NCI-H446 (cell line): ENCODE results near the gene RPTOR.

ENCODE experiments used
- DNase-seq, 2 experiments: peaks; one replicate each; lab custom pipeline; 2025; lab: John Stamatoyannopoulos, UW

The RPTOR gene

DNA sequence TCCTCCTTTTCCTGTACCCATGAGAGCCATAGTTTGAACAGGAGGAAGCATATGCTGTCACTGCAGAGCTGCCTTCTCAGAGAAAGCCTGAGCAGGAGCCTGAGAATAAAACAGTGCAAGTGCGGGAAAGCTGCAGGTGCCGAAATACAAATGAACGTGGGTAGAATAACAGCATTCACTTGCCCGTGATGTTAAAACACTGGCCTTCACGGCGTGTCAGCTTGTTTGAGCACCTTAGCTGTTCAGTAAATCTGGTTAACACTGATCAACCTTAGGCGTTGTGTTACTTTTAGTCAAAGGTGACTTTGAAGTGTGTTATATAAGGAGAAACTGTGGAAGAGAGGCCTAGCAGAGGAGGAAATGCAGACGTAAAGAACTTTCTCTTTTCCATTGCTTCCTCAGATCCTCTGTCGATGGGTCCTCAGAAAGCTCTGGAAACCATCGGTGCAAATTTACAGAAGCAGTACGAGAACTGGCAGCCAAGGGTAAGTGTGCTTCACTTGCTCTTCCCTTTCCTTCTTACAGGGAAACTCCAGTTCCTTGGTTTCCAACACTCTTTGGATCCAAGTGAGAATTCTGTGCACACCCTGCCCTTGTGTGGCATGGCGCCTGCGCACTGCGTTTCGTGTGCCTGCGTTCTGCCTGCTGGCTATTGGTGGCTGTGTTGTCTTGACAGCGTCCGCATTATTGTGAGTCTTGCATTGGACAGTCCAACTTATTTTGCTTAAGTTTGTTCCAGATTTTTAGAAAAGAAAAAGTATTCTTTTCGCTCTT lies 98.9 kb downstream of the RPTOR start:
- no peak for DNase-seq

DNA sequence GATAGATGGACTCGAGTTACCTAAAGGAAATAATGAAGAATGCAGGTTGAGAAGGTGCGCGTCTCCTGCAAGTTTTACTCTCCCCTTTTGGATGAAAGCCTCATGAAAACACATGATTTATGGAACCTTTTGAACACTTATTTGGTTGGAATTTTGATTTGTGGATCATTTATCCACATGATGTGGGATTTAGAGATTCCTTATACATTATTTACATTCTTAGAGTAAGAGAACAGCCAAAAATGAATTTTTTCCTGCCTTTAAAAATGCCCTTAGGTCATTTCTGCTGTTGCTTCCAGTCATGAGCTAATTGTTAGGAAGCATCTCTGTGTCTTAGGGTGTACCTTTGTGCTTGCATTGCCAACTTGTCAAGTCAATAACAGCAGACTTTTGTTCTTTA lies 99.9 kb downstream of the RPTOR start:
- DNase-seq, result no peak

DNA sequence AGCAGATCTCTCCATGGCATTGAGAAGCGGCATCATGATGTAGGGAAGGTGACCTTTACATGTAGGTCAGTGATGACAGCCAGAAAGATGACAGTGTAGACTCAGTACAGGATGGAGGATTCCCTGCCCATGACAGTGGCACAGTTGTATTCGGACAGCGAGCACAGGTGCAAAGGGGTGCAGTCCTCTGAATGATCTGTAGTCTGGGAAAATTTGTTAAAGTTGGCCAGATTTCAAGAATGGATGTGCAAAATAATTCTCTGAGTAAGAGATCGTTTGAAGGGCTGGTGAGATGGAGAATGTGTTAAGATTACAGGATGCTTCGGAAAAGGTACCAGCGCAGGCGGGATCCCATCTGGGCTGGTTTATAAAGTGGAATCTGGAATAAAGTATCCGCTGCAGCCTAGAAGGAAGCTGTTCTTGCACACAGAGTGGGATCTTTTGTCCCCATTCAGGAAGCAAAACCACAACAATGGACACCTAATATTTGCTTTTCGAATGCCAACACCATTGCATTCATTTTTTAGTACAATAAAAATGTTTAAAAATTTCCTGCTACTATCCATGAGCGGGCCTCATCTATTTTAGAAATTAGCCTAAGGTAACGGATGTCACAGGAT lies 101.2 kb downstream of the RPTOR start:
- DNase-seq, result no peak

DNA sequence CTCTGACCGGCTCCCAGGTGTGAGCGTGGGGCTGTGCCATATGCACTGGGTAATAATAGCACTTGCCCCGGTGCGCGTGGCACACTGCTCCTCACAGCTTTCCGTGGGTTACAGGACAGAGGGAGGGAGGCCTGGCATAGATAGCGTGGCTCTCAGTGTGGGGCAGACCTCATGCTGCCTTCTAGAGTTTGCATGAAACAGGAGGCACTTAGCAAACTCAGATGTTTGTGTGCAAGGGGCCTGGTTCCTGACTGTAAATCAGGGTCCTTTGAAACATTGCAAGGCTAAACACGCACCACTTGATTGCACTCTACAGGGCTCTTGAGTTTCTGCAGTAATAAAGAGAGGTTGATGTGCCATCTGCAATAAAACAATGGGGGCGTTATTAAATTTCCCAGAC lies 101.7 kb downstream of the RPTOR start:
- no peak for DNase-seq

DNA sequence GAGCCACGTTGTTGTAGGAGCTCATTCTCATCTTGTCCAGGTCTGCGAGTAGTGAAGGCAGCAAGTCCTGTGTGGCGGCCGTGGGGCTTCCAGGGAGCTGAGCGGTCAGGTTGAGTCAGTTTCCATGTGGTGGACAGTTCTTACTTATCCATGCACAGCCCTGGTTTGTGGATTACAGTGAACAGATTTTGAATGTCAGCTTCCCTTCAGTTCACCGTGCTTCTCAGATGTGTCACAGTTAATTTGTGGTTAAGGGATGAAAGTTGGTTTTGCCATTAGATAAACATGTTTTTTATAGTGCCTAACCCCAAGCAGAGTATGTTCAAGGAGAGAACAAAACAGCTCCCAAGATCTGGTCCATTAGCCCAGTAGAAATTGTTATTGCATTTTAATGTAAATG lies 103.1 kb downstream of the RPTOR start:
- DNase-seq, result no peak

DNA sequence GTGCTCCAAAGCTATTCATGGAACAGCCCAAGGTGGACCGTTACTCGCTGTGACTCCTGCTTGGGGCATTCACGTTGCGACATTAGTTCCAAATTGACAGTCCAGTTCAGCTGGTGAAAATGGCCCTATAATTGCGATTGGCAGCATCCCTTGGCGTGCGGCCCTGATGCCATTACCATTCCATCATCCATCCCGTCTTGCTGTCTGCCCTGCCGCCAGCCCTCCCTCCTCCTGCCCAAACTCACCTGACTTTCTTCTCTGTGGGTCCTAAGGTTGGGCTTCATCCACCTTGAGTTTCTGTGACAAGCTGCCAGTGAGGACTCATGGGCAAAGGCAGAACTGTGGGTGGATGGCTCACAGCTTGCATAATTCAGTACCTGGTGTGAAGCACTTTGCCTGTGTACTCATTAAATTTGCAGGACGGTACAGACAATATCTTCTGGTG lies 104.6 kb downstream of the RPTOR start:
- DNase-seq, result no peak

DNA sequence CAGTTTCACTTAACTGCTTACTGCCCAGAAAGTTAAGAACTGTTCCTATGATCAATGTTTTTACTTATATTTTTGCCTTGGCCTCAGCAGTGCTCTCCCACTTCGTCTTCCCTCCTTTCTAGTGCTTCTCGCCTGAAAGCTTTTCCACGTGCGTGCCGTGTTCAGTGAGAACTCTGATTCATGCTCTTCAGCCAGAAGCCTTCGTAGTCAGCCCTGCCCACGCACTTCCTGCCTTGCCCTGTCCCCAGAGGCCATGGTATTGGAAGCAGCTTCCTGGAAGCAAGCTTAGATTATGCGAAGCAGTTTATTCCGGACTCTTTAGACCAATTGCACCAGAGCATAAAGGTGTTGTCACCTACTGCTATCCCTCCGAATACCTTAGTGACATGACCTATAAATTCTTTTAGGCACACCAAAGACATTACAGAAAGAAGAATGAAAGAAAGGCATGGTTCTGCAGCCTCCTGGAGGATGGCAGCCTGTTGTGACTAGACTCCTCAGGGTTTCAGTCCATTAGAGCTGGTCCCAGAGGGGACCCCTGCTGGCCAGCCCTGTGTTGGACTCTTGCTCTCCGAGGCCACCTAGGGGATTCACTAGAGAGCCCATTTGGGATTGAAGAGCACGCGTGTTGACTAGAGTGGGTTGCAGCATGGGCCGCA lies 105.2 kb downstream of the RPTOR start:
- no peak for DNase-seq

DNA sequence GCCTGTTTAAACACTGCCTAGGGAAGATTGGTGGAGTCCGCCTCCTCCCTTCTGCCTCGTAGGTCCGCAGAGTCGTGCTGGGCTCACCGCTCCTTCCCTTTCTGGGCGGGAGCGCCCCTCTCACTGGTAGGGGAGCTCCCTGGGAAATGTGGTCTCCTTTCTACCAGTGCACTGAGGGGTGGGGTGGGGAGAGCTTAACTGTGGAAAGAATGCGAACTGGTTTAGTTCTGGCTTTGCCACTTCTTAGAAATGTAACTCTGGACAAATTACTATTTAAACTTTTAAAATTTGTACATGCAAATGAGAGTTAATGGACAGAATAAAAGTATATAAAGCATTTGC lies 105.7 kb downstream of the RPTOR start:
- no peak for DNase-seq

DNA sequence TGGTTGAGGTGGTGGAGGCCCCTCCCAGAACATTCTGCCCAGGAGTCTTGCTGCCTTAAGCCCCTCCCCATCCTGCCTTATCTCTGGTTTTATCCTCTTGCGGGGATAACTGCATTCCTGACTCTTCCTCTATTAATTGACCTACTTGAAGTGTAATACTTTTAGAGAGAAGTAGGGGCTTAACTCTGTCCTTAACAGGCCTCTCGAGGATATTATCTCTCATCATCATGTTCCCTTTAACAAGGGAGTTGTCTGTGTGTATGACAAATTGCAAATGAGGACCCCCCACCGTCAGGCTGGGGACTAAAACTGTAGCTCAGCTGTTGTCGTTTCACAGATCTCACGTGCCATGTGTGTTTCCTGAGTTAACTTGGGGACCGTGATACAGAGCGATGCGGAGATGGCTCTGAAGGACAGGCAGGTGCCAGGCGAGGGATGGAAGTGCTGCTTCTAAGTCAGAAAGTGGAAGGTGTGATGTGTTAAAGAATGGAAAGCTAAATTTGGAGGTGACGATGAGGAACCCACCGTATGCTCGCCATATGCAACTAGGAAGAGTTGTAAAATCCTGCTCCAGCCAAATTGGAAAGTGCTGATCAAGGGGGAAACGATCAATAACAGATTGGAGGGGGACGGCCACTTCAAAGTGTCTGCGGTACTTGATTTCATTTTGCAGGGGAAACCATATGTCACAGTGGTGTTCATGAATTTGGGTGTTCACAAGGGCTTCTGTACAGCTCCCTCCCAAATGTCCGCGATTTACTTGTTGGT lies 106.3 kb downstream of the RPTOR start:
- DNase-seq, result no peak

DNA sequence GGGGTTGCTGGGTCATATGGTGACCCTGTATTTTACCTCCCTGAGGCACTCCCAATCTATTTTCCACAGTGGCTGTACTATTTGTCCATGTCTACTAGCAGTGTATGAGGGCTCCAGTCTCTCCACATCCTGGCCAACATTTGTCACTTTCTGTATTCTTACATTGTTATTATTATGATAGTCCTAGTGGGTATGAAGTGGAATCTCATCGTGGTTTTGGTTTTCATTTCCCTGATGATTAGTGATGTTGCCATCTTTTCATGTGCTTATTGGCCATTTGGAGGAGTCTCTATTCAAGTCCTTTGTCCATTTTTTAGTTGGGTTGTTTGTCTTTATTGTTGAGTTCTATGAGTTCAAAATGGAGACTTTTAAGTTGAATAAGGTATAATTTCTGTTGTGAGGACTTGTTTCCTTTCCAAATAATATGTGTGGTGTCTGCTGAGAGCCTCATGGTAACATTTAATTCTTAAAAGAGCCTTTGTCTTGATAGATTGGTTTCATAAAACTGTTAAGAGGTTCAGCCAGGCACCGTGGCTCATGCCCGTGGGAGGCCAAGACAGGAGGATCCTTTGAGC lies 108.2 kb downstream of the RPTOR start:
- no peak for DNase-seq

DNA sequence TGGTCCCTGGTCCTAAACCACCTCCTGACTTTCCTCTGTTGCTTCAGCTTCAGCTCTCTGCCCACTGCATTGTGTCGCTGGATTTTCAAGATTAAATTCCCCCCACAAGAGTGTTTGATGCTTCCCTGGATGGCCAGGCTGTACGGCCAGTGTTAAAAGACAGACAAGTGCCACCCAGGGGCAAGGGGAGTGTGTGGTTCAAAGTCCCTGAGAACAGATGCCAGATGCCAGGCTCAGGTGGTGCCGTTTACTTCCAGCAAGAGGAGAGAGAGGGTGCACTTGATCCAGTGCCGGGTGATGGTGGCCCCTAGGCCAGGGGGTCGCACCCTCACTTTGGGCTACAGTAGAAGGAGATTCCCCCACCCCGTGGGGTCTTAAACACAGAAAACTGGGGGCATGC lies 109.2 kb downstream of the RPTOR start:
- DNase-seq, result no peak

DNA sequence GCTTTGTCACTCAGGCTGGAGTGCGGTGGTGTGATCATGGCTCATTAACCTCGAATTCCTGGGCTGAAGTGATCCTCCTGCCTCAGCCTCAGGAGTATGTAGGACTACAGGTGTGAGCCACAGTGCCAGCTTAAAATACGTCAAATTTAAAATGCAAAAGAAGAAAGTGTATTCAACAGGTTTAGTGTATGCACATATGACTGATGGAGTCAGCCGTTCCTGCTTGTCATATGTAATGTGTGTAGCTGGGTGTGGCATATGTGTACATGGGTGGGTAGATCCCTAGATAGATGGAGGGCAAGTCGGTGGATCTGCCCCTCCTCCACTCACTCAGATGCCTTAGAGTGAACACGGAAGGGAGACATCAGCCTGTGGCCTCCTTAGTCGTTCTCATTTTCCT lies 111.0 kb downstream of the RPTOR start:
- no peak for DNase-seq

DNA sequence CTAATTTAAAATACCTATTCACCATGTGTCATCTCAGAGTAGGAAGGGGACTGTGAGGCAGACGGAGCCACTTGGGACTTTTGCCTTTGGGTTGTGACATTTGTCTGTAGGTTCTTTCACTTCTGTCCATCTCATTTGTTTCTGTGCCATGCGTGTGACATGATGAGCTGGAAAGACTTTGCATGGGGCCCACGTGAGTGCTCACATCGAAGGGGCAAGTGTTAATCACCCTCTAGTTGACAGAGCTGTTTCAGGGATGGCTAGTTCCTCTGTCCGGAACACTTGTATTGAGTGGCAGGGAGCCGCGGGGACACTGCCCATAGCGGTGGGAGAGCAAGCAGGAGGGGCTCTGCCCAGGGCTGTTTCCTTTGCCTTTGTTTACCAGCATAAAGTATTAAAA lies 112.0 kb downstream of the RPTOR start:
- no peak for DNase-seq

DNA sequence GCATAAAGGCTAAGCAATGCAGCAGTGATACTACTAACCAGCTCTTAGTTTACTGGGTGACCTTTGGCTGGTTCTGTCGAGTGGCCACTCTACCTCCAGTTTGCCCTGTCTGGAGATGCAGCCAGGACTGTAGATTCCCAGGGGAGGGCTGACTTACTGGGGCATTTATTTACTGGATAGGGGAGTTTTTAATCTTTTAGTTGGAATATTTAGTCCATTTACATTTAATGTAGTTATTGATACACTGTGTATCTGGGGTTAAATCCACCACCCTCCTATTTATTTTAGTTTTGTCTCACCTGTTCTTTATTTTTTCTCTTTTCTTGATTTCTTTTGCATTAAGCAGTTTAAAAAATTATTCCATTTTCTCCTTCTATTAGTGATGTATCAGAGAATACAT lies 112.9 kb downstream of the RPTOR start:
- DNase-seq, result no peak

DNA sequence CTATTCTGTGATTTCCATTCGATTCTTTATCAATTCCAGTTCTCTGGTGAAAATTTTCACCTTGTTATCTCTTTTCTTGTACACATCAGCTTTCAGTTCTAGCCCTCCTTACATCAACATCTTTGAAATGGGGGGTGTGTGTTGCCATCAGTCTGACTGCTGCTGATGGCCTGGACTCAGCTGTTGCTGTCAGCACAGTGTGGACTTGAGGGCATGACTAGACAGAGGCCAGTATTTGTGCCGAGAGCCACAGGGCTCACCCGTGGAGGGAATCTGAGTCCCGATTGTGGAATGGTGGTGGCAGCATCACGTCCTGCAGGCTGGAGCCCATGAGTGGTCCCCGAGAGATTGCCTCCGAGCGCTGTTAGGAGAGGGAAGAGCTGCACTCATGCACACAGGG lies 114.2 kb downstream of the RPTOR start:
- no peak for DNase-seq

DNA sequence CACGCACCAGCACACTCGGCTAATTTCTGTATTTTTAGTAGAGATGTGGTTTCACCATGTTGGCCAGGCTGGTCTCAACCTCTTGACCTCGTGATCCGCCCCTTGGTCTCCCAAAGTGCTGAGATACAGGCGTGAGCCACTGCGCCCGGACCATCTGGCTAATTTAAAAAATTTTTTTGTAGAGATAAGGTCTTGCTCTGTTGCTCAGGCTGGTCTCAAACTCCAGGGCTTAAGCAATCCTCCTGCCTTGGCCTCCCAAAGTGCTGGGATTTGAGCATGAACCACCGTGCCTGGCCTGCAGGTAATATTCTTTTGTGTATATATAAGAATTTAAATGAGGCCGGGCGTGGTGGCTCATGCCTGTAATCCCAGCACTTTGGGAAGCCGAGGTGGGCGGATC lies 115.0 kb downstream of the RPTOR start:
- DNase-seq, result no peak

DNA sequence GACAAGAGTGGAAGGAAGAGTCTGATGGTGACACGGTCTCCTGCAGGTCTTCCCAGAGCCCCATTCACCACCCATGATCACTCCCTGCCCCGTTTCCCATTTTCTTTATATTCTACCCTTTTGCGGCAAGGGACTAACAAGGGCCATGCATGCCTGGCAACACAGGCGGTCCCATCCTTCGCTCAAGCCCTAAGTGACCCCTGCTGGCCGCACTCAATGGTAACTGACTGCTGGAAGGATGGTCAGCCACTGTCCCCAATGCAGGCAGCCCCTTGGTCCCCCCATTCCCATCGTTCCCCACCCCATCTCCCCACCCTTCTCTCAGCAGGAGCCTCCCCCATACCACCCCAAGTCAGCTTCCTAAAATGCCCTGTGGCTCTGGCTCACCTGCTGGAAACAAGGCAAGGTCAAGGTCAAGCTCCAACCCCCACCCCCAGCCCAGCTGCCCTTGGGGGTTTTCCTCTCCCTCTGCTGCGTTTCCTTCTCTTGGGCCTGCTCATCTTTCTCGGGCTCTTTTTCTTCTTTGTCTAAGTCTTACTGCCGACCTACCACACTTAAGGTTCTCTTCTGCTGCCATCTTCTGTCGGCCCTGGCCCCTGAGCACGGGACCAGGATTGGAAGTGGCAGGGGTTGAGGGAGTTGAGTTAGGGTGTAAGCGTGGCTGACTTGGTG lies 116.0 kb downstream of the RPTOR start:
- no peak for DNase-seq

DNA sequence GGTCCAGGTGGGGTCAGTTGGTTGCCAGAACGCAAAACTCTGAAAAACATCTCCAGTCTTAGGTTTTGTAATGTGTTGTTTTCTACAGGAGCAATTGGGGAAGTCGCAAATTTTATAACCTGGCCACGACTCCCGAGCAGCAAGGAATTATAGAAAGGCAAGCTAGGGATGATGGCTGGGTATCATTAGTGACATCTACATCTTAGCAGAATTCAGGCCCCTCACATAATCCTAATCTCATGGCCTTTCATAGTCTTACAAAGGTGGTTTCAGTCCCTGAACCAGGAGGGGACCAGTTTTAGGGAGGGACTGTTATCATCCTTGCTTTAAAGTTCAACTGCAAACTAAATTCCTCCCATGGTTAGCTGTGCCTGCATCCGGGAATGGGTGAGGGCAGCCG lies 117.9 kb downstream of the RPTOR start:
- no peak for DNase-seq

DNA sequence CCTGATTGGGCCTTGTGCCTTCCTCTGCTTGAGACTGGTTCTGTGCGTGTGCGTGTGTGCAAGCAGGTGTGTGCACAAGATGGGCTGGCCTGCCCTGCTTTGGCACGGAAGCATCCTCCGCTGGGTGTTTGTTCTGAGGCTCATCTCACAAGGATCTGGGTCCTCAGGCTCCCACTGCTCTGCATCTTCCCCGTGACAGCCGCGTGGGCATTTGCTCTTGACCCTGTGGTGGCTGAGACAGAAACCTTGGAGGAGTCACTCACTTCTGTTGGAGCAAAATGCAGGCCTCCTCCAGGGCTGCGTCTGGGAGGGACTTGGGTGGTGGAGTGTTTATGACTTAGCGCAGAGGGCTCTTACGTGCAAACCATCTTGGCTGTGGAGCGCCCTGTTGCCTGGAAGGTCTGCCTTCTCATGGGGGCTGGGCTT lies 119.2 kb downstream of the RPTOR start:
- no peak for DNase-seq

DNA sequence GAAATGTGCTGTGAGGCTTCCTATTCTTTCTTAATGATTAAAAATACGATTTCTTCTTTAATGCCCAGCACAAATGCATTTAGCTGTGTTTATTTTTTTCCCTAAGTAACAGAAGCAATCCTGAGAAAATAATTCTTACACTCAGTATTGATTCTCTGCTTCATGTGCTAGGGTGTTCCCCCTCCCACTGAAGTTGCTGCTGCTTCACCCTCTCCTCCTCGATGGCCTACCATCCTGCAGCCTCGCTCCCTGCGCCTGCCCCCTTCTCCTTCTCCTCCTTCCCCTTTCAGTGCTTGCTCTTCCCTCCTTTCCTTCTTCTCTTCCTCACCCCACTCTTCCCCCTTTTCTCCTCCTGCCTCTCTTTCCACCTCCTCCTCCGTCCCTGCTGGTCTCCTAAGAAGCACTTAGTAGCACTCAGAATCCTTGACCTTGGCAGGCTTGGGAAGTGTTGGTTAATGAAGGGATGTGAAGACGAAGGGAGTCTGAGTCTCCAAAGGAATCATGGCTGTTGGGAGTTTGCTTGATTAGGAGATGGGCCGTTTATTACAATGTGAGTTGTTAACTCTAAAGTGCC lies 119.7 kb downstream of the RPTOR start:
- no peak for DNase-seq

DNA sequence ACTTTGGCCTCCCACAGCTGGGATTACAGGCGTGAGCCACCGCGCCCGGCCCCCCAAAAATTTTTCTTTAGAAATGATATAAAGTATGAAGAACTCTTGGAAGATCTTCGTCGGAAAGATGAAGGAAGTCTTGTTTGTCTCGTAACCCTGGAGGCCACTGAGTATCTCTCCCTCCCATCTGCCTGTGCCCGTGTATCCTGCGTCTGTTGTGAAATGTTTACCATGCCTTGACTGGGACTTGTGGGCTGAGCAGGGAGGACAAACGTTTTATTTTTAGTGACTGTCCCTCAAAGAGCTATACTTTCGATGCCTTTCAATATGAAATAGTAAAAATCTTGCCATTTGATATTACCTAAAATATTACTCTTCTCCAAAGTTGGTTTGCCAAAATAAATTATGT lies 121.2 kb downstream of the RPTOR start:
- DNase-seq, result no peak
